ENCODE results near the gene EN2. TPM values are rescaled to one million over a fixed set of nuclear protein-coding genes. Genes with fewer than 3 reads are reported as not detected.

Gene EN2
- total RNA-seq: under 0.01 TPM in 1 of 2 replicates, not detected in the other

DNA sequence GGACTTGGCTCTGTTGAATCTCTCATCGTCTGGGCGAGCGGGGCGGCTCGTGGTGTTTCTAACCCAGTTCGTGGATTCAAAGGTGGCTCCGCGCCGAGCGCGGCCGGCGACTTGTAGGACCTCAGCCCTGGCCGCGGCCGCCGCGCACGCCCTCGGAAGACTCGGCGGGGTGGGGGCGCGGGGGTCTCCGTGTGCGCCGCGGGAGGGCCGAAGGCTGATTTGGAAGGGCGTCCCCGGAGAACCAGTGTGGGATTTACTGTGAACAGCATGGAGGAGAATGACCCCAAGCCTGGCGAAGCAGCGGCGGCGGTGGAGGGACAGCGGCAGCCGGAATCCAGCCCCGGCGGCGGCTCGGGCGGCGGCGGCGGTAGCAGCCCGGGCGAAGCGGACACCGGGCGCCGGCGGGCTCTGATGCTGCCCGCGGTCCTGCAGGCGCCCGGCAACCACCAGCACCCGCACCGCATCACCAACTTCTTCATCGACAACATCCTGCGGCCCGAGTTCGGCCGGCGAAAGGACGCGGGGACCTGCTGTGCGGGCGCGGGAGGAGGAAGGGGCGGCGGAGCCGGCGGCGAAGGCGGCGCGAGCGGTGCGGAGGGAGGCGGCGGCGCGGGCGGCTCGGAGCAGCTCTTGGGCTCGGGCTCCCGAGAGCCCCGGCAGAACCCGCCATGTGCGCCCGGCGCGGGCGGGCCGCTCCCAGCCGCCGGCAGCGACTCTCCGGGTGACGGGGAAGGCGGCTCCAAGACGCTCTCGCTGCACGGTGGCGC, at the start of gene EN2:
EN2 (plus strand) TSS at position 19 of the 767 bp plus-strand sequence; CDS start at position 268, 249 bp downstream.

Other genes starting within 250 kb of the EN2 start
- 237 and 290 TPM in 2 replicates for gene INSIG1, start 160.3 kb upstream of the EN2 start, total RNA-seq
- not detected in 2 replicates for gene CNPY1, start 88.4 kb downstream of the EN2 start, total RNA-seq
- 22.2 and 24.4 TPM in 2 replicates for gene RBM33, start 186.5 kb downstream of the EN2 start, total RNA-seq